ENCODE results near the gene PEX11A. TPM values are rescaled to one million over a fixed set of nuclear protein-coding genes. Genes with fewer than 3 reads are reported as not detected.

PEX11A gene
- total and polyA plus RNA-seq, 8 donors: 4.4 to 10.1 (median 5.2) TPM

- WGBS, 2 donors: 82 to 90% methylated on average over 2 of the region's 2 CpGs
- H3K36me3 ChIP-seq: no peaks in the 10 kb centered on the region
- no peak for TF ChIP-seq CTCF (IDR thresholded peaks at IDR 0.05)
- ATAC-seq (no peak), DNase-seq (no peak), FAIRE-seq (no peak)
- intact Hi-C loops (cut with DNase I): no loop called here
- H3K27ac ChIP-seq: no peak overlapping the region
- H3K27me3 ChIP-seq: no peaks in the 10 kb centered on the region
- H3K9me3 ChIP-seq: no peaks in the 10 kb centered on the region
- peaks cover 0 to 4% (median 0%) of the 10 kb centered on the region in 3 donors for H3K4me1 ChIP-seq
- no peak overlapping the region for H3K4me3 ChIP-seq
These were observed 30.0 kb downstream of the PEX11A start for GRCh38 chr15:89660556-89660955.

GRCh38 chr15:89659295-89659694, 31.3 kb downstream of the PEX11A start:
- FAIRE-seq (no peak), ATAC-seq (no peak)

GRCh38 chr15:89657686-89658200, 32.8 kb downstream of the PEX11A start:
- no peaks in the 10 kb centered on the region for H3K4me1 ChIP-seq
- no peaks in the 10 kb centered on the region for H3K36me3 ChIP-seq
- no peak overlapping the region for H3K27ac ChIP-seq
- H3K9me3 ChIP-seq: no peaks in the 10 kb centered on the region
- ATAC-seq (no peak), FAIRE-seq (no peak), DNase-seq (no peak)
- TF ChIP-seq CTCF (IDR thresholded peaks at IDR 0.05): no peak
- no peaks in the 10 kb centered on the region for H3K27me3 ChIP-seq
- intact Hi-C loops (cut with DNase I): no loop called here
- no peak overlapping the region for H3K4me3 ChIP-seq
- WGBS, 2 donors: 73 to 79% methylated on average over 5 of the region's 5 CpGs

More at GRCh38 chr15:89659295-89659694, 31.3 kb downstream of the PEX11A start:
- H3K36me3 ChIP-seq: no peaks in the 10 kb centered on the region
- 82 to 88% methylated on average over 2 of the region's 2 CpGs for WGBS, 2 donors
- no peak for TF ChIP-seq CTCF (IDR thresholded peaks at IDR 0.05)
- no peaks in the 10 kb centered on the region for H3K27me3 ChIP-seq
- H3K4me1 ChIP-seq: no peaks in the 10 kb centered on the region
- no peak for DNase-seq
- no peak overlapping the region for H3K4me3 ChIP-seq
- intact Hi-C loops (cut with DNase I): no loop called here
- H3K9me3 ChIP-seq: no peaks in the 10 kb centered on the region
- no peak overlapping the region for H3K27ac ChIP-seq

GRCh38 chr15:89656116-89656815, 34.3 kb downstream of the PEX11A start:
- ATAC-seq: no peak
- Histone ChIP-seq H3K27ac (no peak overlapping the region), H3K4me1 (no peaks in the 10 kb centered on the region), H3K27me3 (no peaks in the 10 kb centered on the region), H3K36me3 (no peaks in the 10 kb centered on the region), H3K9me3 (no peaks in the 10 kb centered on the region), H3K4me3 (no peak overlapping the region)
- DNase-seq: no peak
- intact Hi-C loops (cut with DNase I): no loop called here
- no peak for FAIRE-seq
- 78 to 91% methylated on average over 7 of the region's 7 CpGs for WGBS, 2 donors
- no peak for TF ChIP-seq CTCF (IDR thresholded peaks at IDR 0.05)
